MM.1S (cell line): ENCODE measurements around the gene TPCN2.

ENCODE experiments used
- DNase-seq: peaks from one replicate; pipeline ENCODE4 v3.0.0-alpha.2; 2015
- H2AFZ ChIP-seq: fragments of 300-600 bp; sonication (generic); 2 replicates; pipeline ENCODE4 v1.6.0; 2016; ENCODE audit warnings: antibody characterized with exemption, low read length
- H3F3A ChIP-seq: fragments of 300-600 bp; sonication (generic); 2 replicates; pipeline ENCODE4 v1.6.1; 2016; ENCODE audit warnings: mild to moderate bottlenecking, antibody characterized with exemption, low read length, moderate library complexity, mixed read lengths; ENCODE audit not compliant: insufficient read depth
- H3K27ac ChIP-seq: fragments of 300-600 bp; sonication (generic); 2 replicates; pipeline ENCODE4 v1.5.1; 2016; ENCODE audit warnings: mild to moderate bottlenecking, low read length
- H3K27me3 ChIP-seq: fragments of 300-600 bp; sonication (generic); replicated peaks from 2 replicates; pipeline ENCODE4 v1.6.0; 2016; ENCODE audit warnings: low read length; ENCODE audit not compliant: insufficient read depth
- H3K36me3 ChIP-seq: fragments of 300-600 bp; sonication (generic); replicated peaks from 2 replicates; pipeline ENCODE4 v1.6.1; 2016; ENCODE audit warnings: mild to moderate bottlenecking, low read length, mixed read lengths; ENCODE audit not compliant: insufficient read depth
- H3K4me1 ChIP-seq: fragments of 300-600 bp; sonication (generic); 2 replicates; pipeline ENCODE4 v1.6.1; 2016; ENCODE audit warnings: low read length, mixed read lengths
- H3K4me2 ChIP-seq: fragments of 300-600 bp; sonication (generic); 2 replicates; pipeline ENCODE4 v1.6.0; 2016; ENCODE audit warnings: low read depth, low read length
- H3K4me3 ChIP-seq: fragments of 300-600 bp; sonication (generic); 2 replicates; pipeline ENCODE4 v1.5.1; 2016; ENCODE audit warnings: low read length, mixed read lengths
- H3K79me2 ChIP-seq: fragments of 300-600 bp; sonication (generic); 2 replicates; pipeline ENCODE4 v1.6.1; 2016; ENCODE audit warnings: mixed run types, low read length, mixed read lengths
- H3K9ac ChIP-seq: fragments of 300-600 bp; sonication (generic); 2 replicates; pipeline ENCODE4 v1.6.1; 2016; ENCODE audit warnings: low read length, mixed read lengths
- H3K9me2 ChIP-seq: fragments of 300-600 bp; sonication (generic); replicated peaks from 2 replicates; pipeline ENCODE4 v1.6.1; 2016; ENCODE audit warnings: mild to moderate bottlenecking, low read length, mixed read lengths; ENCODE audit not compliant: insufficient read depth
- H3K9me3 ChIP-seq: fragments of 300-600 bp; sonication (generic); replicated peaks from 2 replicates; pipeline ENCODE4 v1.6.1; 2016; ENCODE audit warnings: mild to moderate bottlenecking, low read length, mixed read lengths; ENCODE audit not compliant: insufficient read depth
- H4K20me1 ChIP-seq: fragments of 300-600 bp; sonication (generic); 2 replicates; pipeline ENCODE4 v1.6.1; 2016; ENCODE audit warnings: mild to moderate bottlenecking, low read length, moderate library complexity, mixed read lengths; ENCODE audit not compliant: insufficient read depth
- CTCF ChIP-seq: fragments of 300-600 bp; sonication (generic); IDR thresholded peaks from 2 replicates; pipeline ENCODE4 v1.5.1; 2016; ENCODE audit warnings: antibody characterized with exemption, low read length, mixed read lengths
- EZH2 ChIP-seq: fragments of 300-600 bp; sonication (generic); optimal IDR thresholded peaks from 2 replicates; pipeline ENCODE3; 2017; ENCODE audit warnings: low read depth, mild to moderate bottlenecking, antibody characterized with exemption, low read length, mixed read lengths
- EZH2phosphoT487 ChIP-seq: fragments of 300-600 bp; sonication (generic); IDR thresholded peaks from 2 replicates; pipeline ENCODE4 v1.6.1; 2018; ENCODE audit warnings: antibody characterized with exemption, low read length

TPCN2 gene

GRCh38 chr11:69061713-69062053, 13.0 kb downstream of the TPCN2 start:
- Histone ChIP-seq H3K9me2 (no peaks in the 10 kb centered on the region), H3K27me3 (no peaks in the 10 kb centered on the region), H2AFZ (no peak overlapping the region), H3K9ac (no peak overlapping the region), H3K36me3 (no peaks in the 10 kb centered on the region), H3K4me1 (0 out of 2 replicates have a peak, but pooled peaks cover 3% of the 10 kb centered on the region), H3K9me3 (no peaks in the 10 kb centered on the region), H4K20me1 (no peaks in the 10 kb centered on the region), H3K79me2 (peaks cover 4% of the 10 kb centered on the region; the same call in 1 of the 2 replicates), H3K4me2 (no peak overlapping the region), H3K4me3 (no peak overlapping the region), H3K27ac (no peak overlapping the region), H3F3A (no peaks in the 10 kb centered on the region)
- TF ChIP-seq EZH2: no peak
- no peak for DNase-seq

GRCh38 chr11:69062169-69062855, 13.6 kb downstream of the TPCN2 start:
- Histone ChIP-seq H4K20me1 (no peaks in the 10 kb centered on the region), H3K9ac (no peak overlapping the region), H3K9me2 (no peaks in the 10 kb centered on the region), H2AFZ (no peak overlapping the region), H3K9me3 (no peaks in the 10 kb centered on the region), H3K27me3 (no peaks in the 10 kb centered on the region), H3K4me3 (no peak overlapping the region), H3K4me1 (no peaks in the 10 kb centered on the region), H3K36me3 (no peaks in the 10 kb centered on the region), H3K27ac (no peak overlapping the region), H3K4me2 (no peak overlapping the region), H3F3A (no peaks in the 10 kb centered on the region), H3K79me2 (peaks cover 2% of the 10 kb centered on the region; the same call in 1 of the 2 replicates)
- DNase-seq: no peak
- no peak for TF ChIP-seq CTCF
- TF ChIP-seq EZH2phosphoT487: no peak
- no peak for TF ChIP-seq EZH2

- Histone ChIP-seq H3K27me3 (no peaks in the 10 kb centered on the region), H3K36me3 (no peaks in the 10 kb centered on the region), H2AFZ (no peak overlapping the region), H3K79me2 (no peaks in the 10 kb centered on the region), H4K20me1 (no peaks in the 10 kb centered on the region), H3F3A (no peaks in the 10 kb centered on the region), H3K27ac (no peak overlapping the region), H3K4me2 (no peak overlapping the region), H3K9me2 (no peaks in the 10 kb centered on the region), H3K4me1 (no peaks in the 10 kb centered on the region), H3K9ac (no peak overlapping the region), H3K4me3 (no peak overlapping the region), H3K9me3 (no peaks in the 10 kb centered on the region)
- no peak for TF ChIP-seq CTCF
- TF ChIP-seq EZH2: no peak
- TF ChIP-seq EZH2phosphoT487: no peak
- DNase-seq: no peak
Measured at GRCh38 chr11:69062873-69063651, 14.3 kb downstream of the TPCN2 start.
